GM19025 (cell line): Measurements from ENCODE around the gene TMEM178B.
"Not testable (repeated sequence)": the region's sequence is repeated elsewhere in the genome, so short reads cannot be mapped to it uniquely, and the experiment has no call there.

Source experiments
- ATAC-seq: cut with Tn5 transposase; IDR thresholded peaks from one replicate; pipeline ENCODE4 v1.9.1; 2021; ENCODE audit warnings: mild to moderate bottlenecking, low read depth, moderate library complexity; ENCODE audit not compliant: unreplicated experiment

TMEM178B gene

GRCh38 chr7:141132671-141133070 lies 58.8 kb downstream of the TMEM178B start:
- no peak for ATAC-seq

- no peak for ATAC-seq
Measured at GRCh38 chr7:141133646-141134045, 59.8 kb downstream of the TMEM178B start.

GRCh38 chr7:141142058-141142457 lies 68.2 kb downstream of the TMEM178B start:
- no peak for ATAC-seq

- no peak for ATAC-seq
Measured at GRCh38 chr7:141144921-141145629, 71.2 kb downstream of the TMEM178B start.

GRCh38 chr7:141145630-141145982 lies 71.7 kb downstream of the TMEM178B start:
- ATAC-seq = no peak

- no peak for ATAC-seq
Measured at GRCh38 chr7:141147482-141147881, 73.6 kb downstream of the TMEM178B start.

GRCh38 chr7:141150465-141150864 lies 76.6 kb downstream of the TMEM178B start:
- ATAC-seq = no peak

GRCh38 chr7:141151746-141152145 lies 77.9 kb downstream of the TMEM178B start:
- no peak for ATAC-seq

- ATAC-seq = no peak
Measured at GRCh38 chr7:141153231-141153630, 79.4 kb downstream of the TMEM178B start.

GRCh38 chr7:141154131-141154732 lies 80.4 kb downstream of the TMEM178B start:
- ATAC-seq = no peak

- no peak for ATAC-seq
Measured at GRCh38 chr7:141156407-141156806, 82.5 kb downstream of the TMEM178B start.

GRCh38 chr7:141157138-141157765 lies 83.4 kb downstream of the TMEM178B start:
- no peak for ATAC-seq

GRCh38 chr7:141158561-141158960 lies 84.7 kb downstream of the TMEM178B start:
- peak; percentile 81 for ATAC-seq

GRCh38 chr7:141160246-141160860 lies 86.5 kb downstream of the TMEM178B start:
- ATAC-seq = no peak

GRCh38 chr7:141161550-141162535 lies 88.0 kb downstream of the TMEM178B start:
- no peak for ATAC-seq

- no peak for ATAC-seq
Measured at GRCh38 chr7:141165521-141165920, 91.7 kb downstream of the TMEM178B start.

- ATAC-seq = no peak
Measured at GRCh38 chr7:141166926-141167325, 93.1 kb downstream of the TMEM178B start.

GRCh38 chr7:141167381-141167964 lies 93.6 kb downstream of the TMEM178B start:
- ATAC-seq = no peak

GRCh38 chr7:141169157-141169556 lies 95.3 kb downstream of the TMEM178B start:
- not testable (repeated sequence) for ATAC-seq

- ATAC-seq = not testable (repeated sequence)
Measured at GRCh38 chr7:141175728-141176127, 101.9 kb downstream of the TMEM178B start.
